OCI-LY1 (cell line): ENCODE measurements around the gene TPRKB.
"Not testable (repeated sequence)": the region's sequence is repeated elsewhere in the genome, so short reads cannot be mapped to it uniquely, and the experiment has no call there.

ENCODE experiments used
- CTCF ChIP-seq: fragments of 200-600 bp; sonication (generic), shearing (Covaris generic); IDR thresholded peaks from 2 replicates; pipeline ENCODE4 v1.5.1; 2017; ENCODE audit warnings: mild to moderate bottlenecking, antibody characterized with exemption, low read length, moderate library complexity, mixed read lengths
- EZH2 ChIP-seq: fragments of 200-600 bp; sonication (generic), shearing (Covaris generic); IDR thresholded peaks from 2 replicates; pipeline ENCODE4 v1.8.0; 2017; ENCODE audit warnings: borderline replicate concordance, mixed run types, mild to moderate bottlenecking, antibody characterized with exemption, low read length, moderate library complexity, mixed read lengths

GRCh38 chr2:73754332-73754731 lies 17.2 kb upstream of the TPRKB start:
- not testable (repeated sequence) for TF ChIP-seq CTCF, EZH2
